ENCODE measurements around the gene CD34.

CD34 gene

GRCh38 chr1:207858281-207858680 is 52.6 kb downstream of the CD34 start:
- H3K4me1 ChIP-seq (ENCODE audit: control insufficient read depth, insufficient read depth, low read length): no peaks in the 10 kb centered on the region
- no peak for TF ChIP-seq ZBTB49 (tag by site-specific recombination; IDR thresholded peaks at IDR 0.05; ENCODE audit: low read depth)
- no peak for TF ChIP-seq INSM2 (tag by site-specific recombination; IDR thresholded peaks at IDR 0.05)
- no peak for TF ChIP-seq ZBTB8A (tag by site-specific recombination; IDR thresholded peaks at IDR 0.05)
- TF ChIP-seq KLF10 (tag by site-specific recombination; IDR thresholded peaks at IDR 0.05): no peak
- TF ChIP-seq ZNF324 (tag by site-specific recombination; IDR thresholded peaks at IDR 0.05): no peak
- no peak for TF ChIP-seq ZNF280D (tag by site-specific recombination; IDR thresholded peaks at IDR 0.05)
- TF ChIP-seq ZNF561 (tag by site-specific recombination; IDR thresholded peaks at IDR 0.05; ENCODE audit: borderline replicate concordance): no peak
- no peak for TF ChIP-seq OVOL3 (tag by site-specific recombination; IDR thresholded peaks at IDR 0.05)
- TF ChIP-seq ZBTB48 (tag by site-specific recombination; IDR thresholded peaks at IDR 0.05): no peak
- peaks cover 0 to 34% of the 10 kb centered on the region in 2 experiments; a peak in 2 of 3 replicates for H3K36me3 ChIP-seq (ENCODE audit: control insufficient read depth in 2 of 2, insufficient read depth in 1 of 2, low read length in 2 of 2)
- no peaks in the 10 kb centered on the region for H3K9me3 ChIP-seq (ENCODE audit: control insufficient read depth, insufficient read depth, low read depth, low read length)
- no peak overlapping the region for H3K27ac ChIP-seq (ENCODE audit: extremely low read depth, low read depth, low read length)
- CTCF ChIA-PET: interaction anchor here (3.5 kb wide), 1 partner anchor 11 kb away, joined by 20 read pairs; no protein-coding TSS in a partner anchor
- POLR2A ChIA-PET: interaction anchor here (0.6 to 1.5 kb wide), 2 partner anchors 10 to 255 kb away, joined by 6 to 8 read pairs; no protein-coding TSS in a partner anchor
- H3K4me3 ChIP-seq (ENCODE audit: low read depth, low read length): no peak overlapping the region

GRCh38 chr1:207857447-207857846 is 53.5 kb downstream of the CD34 start:
- ChIA-PET CTCF (interaction anchor here (3.5 kb wide), 1 partner anchor 12 kb away, joined by 20 read pairs; no protein-coding TSS in a partner anchor), POLR2A (interaction anchor here (0.6 to 1.5 kb wide), 3 partner anchors 11 to 256 kb away, joined by 3 to 8 read pairs (median 6); no protein-coding TSS in a partner anchor)
- Histone ChIP-seq H3K27ac (ENCODE audit: extremely low read depth, low read depth, low read length) (no peak overlapping the region), H3K9me3 (ENCODE audit: control insufficient read depth, insufficient read depth, low read depth, low read length) (no peaks in the 10 kb centered on the region), H3K4me1 (ENCODE audit: control insufficient read depth, insufficient read depth, low read length) (no peaks in the 10 kb centered on the region), H3K36me3 (ENCODE audit: control insufficient read depth in 2 of 2, insufficient read depth in 1 of 2, low read length in 2 of 2) (peaks cover 0 to 30% of the 10 kb centered on the region in 2 experiments; a peak in 2 of 3 replicates), H3K4me3 (ENCODE audit: low read depth, low read length) (no peak overlapping the region)
- TF ChIP-seq ZBTB20 (tag by site-specific recombination; IDR thresholded peaks at IDR 0.05) (no peak), ZNF202 (tag by site-specific recombination; IDR thresholded peaks at IDR 0.05; ENCODE audit: borderline replicate concordance) (no peak), MYNN (tag by site-specific recombination; IDR thresholded peaks at IDR 0.05; ENCODE audit: borderline replicate concordance) (no peak), SCRT2 (tag by site-specific recombination; IDR thresholded peaks at IDR 0.05) (no peak), ZSCAN23 (tag by site-specific recombination; IDR thresholded peaks at IDR 0.05) (no peak), ZNF350 (tag by site-specific recombination; IDR thresholded peaks at IDR 0.05) (no peak), ZNF514 (tag by site-specific recombination; IDR thresholded peaks at IDR 0.05) (no peak), ZNF155 (tag by site-specific recombination; IDR thresholded peaks at IDR 0.05) (no peak), ZNF529 (tag by site-specific recombination; IDR thresholded peaks at IDR 0.05; ENCODE audit: insufficient replicate concordance) (no peak), KLF9 (tag by site-specific recombination; IDR thresholded peaks at IDR 0.05; ENCODE audit: low read depth) (no peak), ZNF768 (tag by site-specific recombination; IDR thresholded peaks at IDR 0.05) (no peak), ZNF114 (tag by site-specific recombination; IDR thresholded peaks at IDR 0.05) (no peak), ZSCAN30 (tag by site-specific recombination; IDR thresholded peaks at IDR 0.05) (no peak), ZNF610 (tag by site-specific recombination; IDR thresholded peaks at IDR 0.05; ENCODE audit: borderline replicate concordance) (no peak), ZNF560 (tag by site-specific recombination; IDR thresholded peaks at IDR 0.05; ENCODE audit: borderline replicate concordance) (no peak), ZNF146 (tag by site-specific recombination; IDR thresholded peaks at IDR 0.05) (no peak), ZNF280C (tag by site-specific recombination; IDR thresholded peaks at IDR 0.05) (no peak), ZNF175 (tag by site-specific recombination; IDR thresholded peaks at IDR 0.05) (no peak), ZNF394 (tag by site-specific recombination; IDR thresholded peaks at IDR 0.05; ENCODE audit: borderline replicate concordance) (no peak)

Data from HEK293 (cell line).